Sigmoid colon (tissue), 7 donors: ENCODE results near the gene B4GALT6. TPM values are rescaled to one million over a fixed set of nuclear protein-coding genes. Genes with fewer than 3 reads are reported as not detected.

Experiments used
- DNase-seq: peaks from one replicate; pipeline ENCODE4 v3.0.0-alpha.2; 2019
- H3K27ac ChIP-seq, 4 donors: fragments of 200-600 bp; sonication (generic); one replicate each; pipeline ENCODE4 v1.5.1; 2016 to 2019; ENCODE audit warnings: mild to moderate bottlenecking in 1 of 4
- H3K27me3 ChIP-seq, 3 donors: fragments of 200-600 bp; sonication (generic); one replicate each; pipeline ENCODE4 v1.5.1; 2019; ENCODE audit warnings: mild to moderate bottlenecking in 1 of 3
- H3K36me3 ChIP-seq, 4 donors: fragments of 200-600 bp; sonication (generic); one replicate each; pipeline ENCODE4 v1.5.1; 2016 to 2019
- H3K4me1 ChIP-seq, 4 donors: fragments of 200-600 bp; sonication (generic); one replicate each; pipeline ENCODE4 v1.5.1; 2017 to 2019
- H3K4me3 ChIP-seq, 4 donors: fragments of 200-600 bp; sonication (generic); one replicate each; pipeline ENCODE4 v1.5.1; 2017 to 2019; ENCODE audit warnings: mild to moderate bottlenecking in 2 of 4, moderate library complexity in 1 of 4
- H3K9me3 ChIP-seq, 4 donors: fragments of 200-600 bp in 3 of 4; sonication (generic) in 3 of 4; one replicate each; pipeline versions ENCODE4 v1.5.1 to v1.6.1; 2013 to 2019
- EP300 ChIP-seq, 4 donors: sonication (generic); formaldehyde crosslinking; IDR thresholded peaks; one replicate each; pipeline ENCODE4 v1.6.1; 2017; ENCODE audit warnings: antibody characterized with exemption in 4 of 4
- POLR2A ChIP-seq, 2 donors: fragments of 450-650 bp; IDR thresholded peaks; one replicate each; pipeline ENCODE4 v1.6.1; 2016; ENCODE audit warnings: antibody characterized with exemption in 2 of 2, mild to moderate bottlenecking in 2 of 2, moderate library complexity in 2 of 2
- POLR2AphosphoS5 ChIP-seq, 4 donors: sonication (generic); formaldehyde crosslinking; IDR thresholded peaks; one replicate each; pipeline ENCODE4 v1.6.1; 2017; ENCODE audit warnings: antibody characterized with exemption in 4 of 4
- WGBS, 2 donors: extraction: QIAGEN DNeasy Blood & Tissue Kit; methylation state at CpG; one replicate each; pipeline ENCODE4 v1.1.7; 2013; 5-methylcytosine and 5-hydroxymethylcytosine counted together
- intact Hi-C: fragments of 100-400 bp; cut with DNase I; formaldehyde crosslinking; loops from one replicate; pipeline ENCODE4 v1.15.1; 2023
- polyA plus RNA-seq, 3 donors: library from polyadenylated mRNA; stranded (reverse); fragments of 200-250 nt; gene quantifications; one replicate each; pipeline ENCODE4 v1.2.3, GENCODE V29; 2013
- total RNA-seq, 4 donors: library from RNA; depleted of rRNA; stranded (reverse); fragments of >200 nt; gene quantifications; one replicate each; pipeline ENCODE4 v1.1.0, GENCODE V29; 2016
- TF ChIP-seq, protein P1 (sequence below), 4 experiments: fragments of 450-650 bp in 3 of 4; fragments of 200-600 bp in 1 of 4; IDR thresholded peaks; one replicate each; pipeline ENCODE4 v1.5.1; 2016 to 2019; ENCODE audit warnings: antibody characterized with exemption in 4 of 4, mild to moderate bottlenecking in 3 of 4, moderate library complexity in 2 of 4
- donor health status: healthy with polysubstance abuse.
- donor health status: Bipolar disorder and iron deficiency.
- donor health status: healthy.

Gene B4GALT6
- total and polyA plus RNA-seq, 7 donors: 1.2 to 7.8 (median 4.7) TPM; not detected in 1

DNA sequence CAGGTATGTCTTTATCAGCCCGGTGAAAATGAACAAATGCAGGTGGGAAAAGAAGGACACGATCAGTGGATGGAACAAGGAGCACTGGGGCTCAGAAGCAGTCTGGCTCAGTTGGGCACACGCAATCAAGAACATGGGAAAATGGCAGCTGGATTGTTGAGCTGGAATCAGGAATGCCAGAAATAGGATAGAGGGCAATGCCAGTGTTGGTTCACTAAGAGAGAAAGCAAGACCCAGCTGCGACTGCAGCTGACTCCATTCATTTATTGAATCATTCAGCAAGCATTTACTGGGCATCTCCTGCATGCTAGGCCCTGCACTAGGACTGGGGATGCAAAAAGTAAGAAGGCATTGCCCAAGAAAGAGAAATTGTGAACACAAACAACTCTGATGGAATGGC, 106.3 kb downstream of the B4GALT6 start:
- TF ChIP-seq EP300 (IDR thresholded peaks at IDR 0.05) (no peak), POLR2AphosphoS5 (IDR thresholded peaks at IDR 0.05) (no peak), POLR2A (IDR thresholded peaks at IDR 0.05) (no peak)
- TF ChIP-seq, protein P1, sequence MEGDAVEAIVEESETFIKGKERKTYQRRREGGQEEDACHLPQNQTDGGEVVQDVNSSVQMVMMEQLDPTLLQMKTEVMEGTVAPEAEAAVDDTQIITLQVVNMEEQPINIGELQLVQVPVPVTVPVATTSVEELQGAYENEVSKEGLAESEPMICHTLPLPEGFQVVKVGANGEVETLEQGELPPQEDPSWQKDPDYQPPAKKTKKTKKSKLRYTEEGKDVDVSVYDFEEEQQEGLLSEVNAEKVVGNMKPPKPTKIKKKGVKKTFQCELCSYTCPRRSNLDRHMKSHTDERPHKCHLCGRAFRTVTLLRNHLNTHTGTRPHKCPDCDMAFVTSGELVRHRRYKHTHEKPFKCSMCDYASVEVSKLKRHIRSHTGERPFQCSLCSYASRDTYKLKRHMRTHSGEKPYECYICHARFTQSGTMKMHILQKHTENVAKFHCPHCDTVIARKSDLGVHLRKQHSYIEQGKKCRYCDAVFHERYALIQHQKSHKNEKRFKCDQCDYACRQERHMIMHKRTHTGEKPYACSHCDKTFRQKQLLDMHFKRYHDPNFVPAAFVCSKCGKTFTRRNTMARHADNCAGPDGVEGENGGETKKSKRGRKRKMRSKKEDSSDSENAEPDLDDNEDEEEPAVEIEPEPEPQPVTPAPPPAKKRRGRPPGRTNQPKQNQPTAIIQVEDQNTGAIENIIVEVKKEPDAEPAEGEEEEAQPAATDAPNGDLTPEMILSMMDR (IDR thresholded peaks at IDR 0.05): no peak
- no peaks in the 10 kb centered on the region for H3K36me3 ChIP-seq
- H3K4me1 ChIP-seq: peaks cover 0 to 10% (median 5%) of the 10 kb centered on the region in 4 donors
- 95 to 96% methylated on average over 4 of the region's 4 CpGs for WGBS, 2 donors
- H3K27me3 ChIP-seq: no peaks in the 10 kb centered on the region
- H3K9me3 ChIP-seq: no peaks in the 10 kb centered on the region
- no peak for DNase-seq
- H3K4me3 ChIP-seq: no peak overlapping the region
- no peak overlapping the region for H3K27ac ChIP-seq
- intact Hi-C loops: no loop called here

DNA sequence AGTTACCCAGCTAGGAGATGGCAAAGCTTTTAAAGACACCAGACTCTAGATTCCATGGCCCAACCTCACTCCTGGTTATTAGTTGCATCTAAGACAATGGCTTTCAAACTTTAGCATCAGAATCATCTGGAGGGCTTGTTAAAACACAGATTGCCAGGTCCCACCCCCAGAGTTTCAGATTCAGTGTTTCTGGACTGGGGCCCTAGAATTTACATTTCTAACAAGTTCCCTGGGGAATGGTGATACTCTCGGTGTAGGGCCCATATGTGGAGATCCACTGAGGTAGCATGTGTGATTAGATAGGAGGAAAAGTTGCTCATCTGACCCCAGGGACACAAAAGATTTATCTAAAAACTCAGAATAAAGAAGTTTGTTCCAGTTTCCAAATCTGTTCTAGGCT, 107.2 kb downstream of the B4GALT6 start:
- TF ChIP-seq POLR2A (IDR thresholded peaks at IDR 0.05) (no peak), EP300 (IDR thresholded peaks at IDR 0.05) (no peak)
- Histone ChIP-seq H3K9me3 (no peaks in the 10 kb centered on the region), H3K4me3 (no peak overlapping the region), H3K4me1 (peaks cover 0 to 10% (median 5%) of the 10 kb centered on the region in 4 donors), H3K27ac (no peak overlapping the region), H3K27me3 (no peaks in the 10 kb centered on the region), H3K36me3 (no peaks in the 10 kb centered on the region)
- DNase-seq: no peak
- intact Hi-C loops: no loop called here
- WGBS, 2 donors: 42 to 92% methylated on average over 1 of the region's 1 CpG

DNA sequence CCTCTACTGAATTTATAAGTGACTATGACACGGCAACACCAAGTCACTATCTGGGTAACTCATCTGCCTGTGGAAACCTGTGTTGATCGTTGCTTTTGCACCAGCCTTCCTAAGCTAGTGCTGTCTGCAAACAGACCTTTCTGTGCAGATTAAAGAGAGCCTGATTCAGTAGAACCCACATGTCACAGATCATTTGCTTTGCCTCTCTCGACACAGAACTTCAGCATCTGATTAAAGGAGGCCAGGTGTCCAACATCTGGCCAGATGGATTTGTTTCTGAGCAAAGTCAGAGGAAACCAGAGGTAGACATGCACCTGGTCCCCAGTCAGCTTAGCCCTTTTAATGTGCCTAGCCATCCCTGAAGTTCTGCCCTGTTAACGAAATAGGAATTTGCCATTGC, 107.7 kb downstream of the B4GALT6 start:
- H3K36me3 ChIP-seq: no peaks in the 10 kb centered on the region
- H3K27me3 ChIP-seq: no peaks in the 10 kb centered on the region
- H3K4me1 ChIP-seq: peaks cover 0 to 6% (median 2%) of the 10 kb centered on the region in 4 donors
- no peak overlapping the region for H3K27ac ChIP-seq
- WGBS, 2 donors: 56 to 67% methylated on average over 4 of the region's 4 CpGs
- DNase-seq: no peak
- intact Hi-C loops: no loop called here
- H3K4me3 ChIP-seq: no peak overlapping the region
- no peaks in the 10 kb centered on the region for H3K9me3 ChIP-seq
- no peak for TF ChIP-seq POLR2AphosphoS5 (IDR thresholded peaks at IDR 0.05)
- no peak for TF ChIP-seq EP300 (IDR thresholded peaks at IDR 0.05)
- no peak for TF ChIP-seq POLR2A (IDR thresholded peaks at IDR 0.05)
- TF ChIP-seq, protein P1 (IDR thresholded peaks at IDR 0.05): no peak

DNA sequence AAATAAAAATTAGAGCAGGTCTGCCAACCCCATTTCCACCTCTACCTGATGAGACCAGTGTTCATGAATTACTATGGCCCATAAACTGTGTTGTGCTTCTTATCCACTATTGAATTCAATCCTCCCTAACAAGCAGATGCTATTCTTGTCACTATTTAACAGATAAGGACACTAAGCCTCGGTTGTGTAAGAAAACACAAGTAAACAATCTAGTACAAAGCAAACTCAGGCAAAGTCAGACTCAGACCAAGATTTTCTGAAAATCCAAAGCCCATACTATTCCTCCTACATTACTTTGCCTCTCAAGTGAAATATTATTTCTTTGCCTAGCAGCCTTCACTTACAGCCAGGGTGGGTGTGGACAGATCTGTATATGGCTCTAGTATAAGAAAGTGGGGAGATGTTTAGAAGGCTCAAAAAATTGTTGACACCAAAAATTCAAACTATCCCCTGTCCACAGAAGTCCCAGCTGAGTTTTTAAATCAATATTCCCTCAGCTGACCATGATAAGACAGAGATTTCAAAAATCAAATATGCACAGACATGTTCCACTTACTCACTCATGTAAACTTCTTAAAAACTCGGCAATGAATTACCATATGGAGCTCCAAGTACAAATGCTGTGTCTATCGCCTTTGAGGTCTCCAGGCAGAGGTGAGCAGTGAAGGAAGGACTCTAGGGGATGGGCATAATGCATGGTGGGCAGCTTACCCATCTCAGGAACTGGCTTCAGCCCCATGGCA, 108.7 kb downstream of the B4GALT6 start:
- DNase-seq: no peak
- 63 to 78% methylated on average over 3 of the region's 3 CpGs for WGBS, 2 donors
- Histone ChIP-seq H3K36me3 (no peaks in the 10 kb centered on the region), H3K4me1 (no peaks in the 10 kb centered on the region), H3K27ac (no peak overlapping the region), H3K4me3 (no peak overlapping the region), H3K27me3 (no peaks in the 10 kb centered on the region), H3K9me3 (no peaks in the 10 kb centered on the region)
- intact Hi-C loops: no loop called here
- TF ChIP-seq EP300 (IDR thresholded peaks at IDR 0.05): no peak
- no peak for TF ChIP-seq POLR2AphosphoS5 (IDR thresholded peaks at IDR 0.05)
- TF ChIP-seq, protein P1 (IDR thresholded peaks at IDR 0.05): no peak
- no peak for TF ChIP-seq POLR2A (IDR thresholded peaks at IDR 0.05)

DNA sequence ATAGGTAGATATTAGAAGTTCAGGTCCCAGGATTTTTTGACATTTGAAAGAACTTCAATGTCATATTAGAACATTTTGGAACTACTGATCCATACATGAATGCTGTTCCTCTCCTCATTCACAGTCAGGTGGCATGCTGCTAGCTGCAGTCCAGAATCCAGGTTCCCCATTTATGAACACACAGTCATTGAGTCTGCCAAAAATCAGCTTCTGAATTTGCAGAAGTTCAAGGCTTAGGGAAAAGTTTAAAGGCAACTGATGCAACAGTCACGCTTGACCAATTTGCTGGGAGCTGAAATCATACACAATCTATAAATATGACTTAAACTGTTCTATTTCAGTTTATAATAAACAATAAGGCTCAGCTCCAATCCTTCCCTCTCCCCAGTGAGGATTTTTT, 110.0 kb downstream of the B4GALT6 start:
- Histone ChIP-seq H3K27ac (no peak overlapping the region), H3K27me3 (no peaks in the 10 kb centered on the region), H3K4me1 (no peaks in the 10 kb centered on the region), H3K4me3 (no peak overlapping the region), H3K36me3 (no peaks in the 10 kb centered on the region), H3K9me3 (no peaks in the 10 kb centered on the region)
- intact Hi-C loops: no loop called here
- no peak for DNase-seq
- no peak for TF ChIP-seq POLR2A (IDR thresholded peaks at IDR 0.05)
- TF ChIP-seq POLR2AphosphoS5 (IDR thresholded peaks at IDR 0.05): no peak
- TF ChIP-seq EP300 (IDR thresholded peaks at IDR 0.05): no peak
- TF ChIP-seq, protein P1 (IDR thresholded peaks at IDR 0.05): no peak
- 66 to 85% methylated on average over 1 of the region's 1 CpG for WGBS, 2 donors

Other genes with a start within 250 kb of the B4GALT6 start
- gene DSG3, start 236.8 kb downstream of the B4GALT6 start, total RNA-seq: not detected
- gene DSG3, start 236.8 kb downstream of the B4GALT6 start, polyA plus RNA-seq: 1 to 10 TPM in 1 of 3 donors, under 1 TPM in 1, not detected in 1; under 0.01 to 1.1 TPM
- gene DSG2, start 186.4 kb downstream of the B4GALT6 start, total RNA-seq: 1 to 10 TPM; 1.8 to 3.6 (median 2.4) TPM
- gene DSG2, start 186.4 kb downstream of the B4GALT6 start, polyA plus RNA-seq: 10 to 100 TPM; 16.2 to 92.4 (median 21.5) TPM
- gene TTR, start 92.7 kb downstream of the B4GALT6 start, total RNA-seq: under 1 TPM in 1 of 4 donors, not detected in 3; 0.82 TPM
- gene TTR, start 92.7 kb downstream of the B4GALT6 start, polyA plus RNA-seq: 1 to 10 TPM in 1 of 3 donors, under 1 TPM in 1, not detected in 1; 0.31 to 7.2 TPM
- gene SLC25A52, start 76.3 kb upstream of the B4GALT6 start, total RNA-seq: not detected
- gene SLC25A52, start 76.3 kb upstream of the B4GALT6 start, polyA plus RNA-seq: not detected